OCI-LY3 (cell line): Measurements from ENCODE around the gene AGAP5.
"Not testable (repeated sequence)": the region's sequence is repeated elsewhere in the genome, so short reads cannot be mapped to it uniquely, and the experiment has no call there.

Experiments
- CTCF ChIP-seq: fragments of 200-600, 300-600 bp; sonication (generic); IDR thresholded peaks from 2 replicates; pipeline ENCODE4 v1.5.1; 2014; ENCODE audit warnings: antibody characterized with exemption, low read length, low read depth
- EZH2phosphoT487 ChIP-seq: fragments of 200-600 bp; shearing (Covaris generic); IDR thresholded peaks from 2 replicates; pipeline ENCODE4 v1.6.1; 2018; ENCODE audit warnings: antibody characterized with exemption, mixed run types, low read depth

- not testable (repeated sequence) for TF ChIP-seq CTCF, EZH2phosphoT487
These were observed 32.3 kb downstream of the AGAP5 start for GRCh38 chr10:73665581-73665980.
